A549 (cell line): ENCODE results near the gene MST1. TPM values are rescaled to one million over a fixed set of nuclear protein-coding genes. Genes with fewer than 3 reads are reported as not detected.

Experiments used
- ATAC-seq, 2 experiments: fragments of 200-7000 bp in 1 of 2; fragments of >200 bp in 1 of 2; cut with Nextera tagmentation in 1 of 2; cut with Tn5 transposase in 1 of 2; 3 replicates each; pipeline versions ENCODE4 v1.8.0 to v1.9.1; 2018 to 2020; ENCODE audit warnings: mild to moderate bottlenecking in 1 of 2, moderate library complexity in 1 of 2
- CTCF ChIA-PET: fragments of 300-600 bp; sonication (Branson Sonifier 250); formaldehyde crosslinking; extraction: SDS; loops from one replicate; lab custom pipeline; 2021; ENCODE audit warnings: antibody characterized with exemption, inconsistent platforms; lab: Yijun Ruan, JAX
- POLR2A ChIA-PET: fragments of 350-600 bp; formaldehyde crosslinking; extraction: SDS; loops from one replicate; lab custom pipeline; 2021; ENCODE audit warnings: antibody characterized with exemption, inconsistent platforms; lab: Yijun Ruan, JAX
- DNase-seq, 2 experiments: peaks; one replicate each; pipeline versions ENCODE4 v3.0.0 to v3.0.0-alpha.2; 2011 to 2016; ENCODE audit warnings: low read depth in 1 of 2, low spot score in 1 of 2
- FAIRE-seq: peaks from 2 replicates; lab custom pipeline; 2011; peaks lifted over from hg19 to GRCh38; lab: Jason Lieb, UNC
- H3K27ac ChIP-seq, 2 experiments: fragments of >200 bp; sonication (Bioruptor Twin); formaldehyde crosslinking; 3 replicates each; pipeline ENCODE4 v1.5.1; 2016 to 2017
- H3K4me1 ChIP-seq: fragments of >200 bp; sonication (Bioruptor Twin); formaldehyde crosslinking; 3 replicates; pipeline ENCODE4 v1.6.1; 2016
- H3K4me2 ChIP-seq: fragments of >200 bp; sonication (Bioruptor Twin); formaldehyde crosslinking; 3 replicates; pipeline ENCODE4 v1.6.1; 2016
- H3K4me3 ChIP-seq: fragments of >200 bp; sonication (Bioruptor Twin); formaldehyde crosslinking; 3 replicates; pipeline ENCODE4 v1.5.1; 2016
- H3K9me3 ChIP-seq: fragments of >200 bp; sonication (Bioruptor Twin); formaldehyde crosslinking; 3 replicates; pipeline ENCODE4 v1.6.1; 2016
- BHLHE40 ChIP-seq: IDR thresholded peaks from 2 replicates; pipeline ENCODE4 v1.6.1; 2012; ENCODE audit warnings: low read depth, low read length, inconsistent platforms
- CEBPB ChIP-seq, 2 experiments: fragments of >200 bp in 1 of 2; sonication (Bioruptor Twin) in 1 of 2; formaldehyde crosslinking in 1 of 2; IDR thresholded peaks; 2 replicates each; pipeline ENCODE4 v1.6.1; 2012 to 2016
- EHF ChIP-seq: fragments of 250-450 bp; sonication (Bioruptor Pico); IDR thresholded peaks from 2 replicates; pipeline ENCODE4 v1.5.0; 2020; ENCODE audit warnings: mild to moderate bottlenecking
- ESRRA ChIP-seq: fragments of 150-350 bp; IDR thresholded peaks from 2 replicates; pipeline ENCODE4 v1.6.1; 2014; ENCODE audit warnings: mild to moderate bottlenecking, low read length, borderline replicate concordance
- FOSL2 ChIP-seq, 2 experiments: fragments of 450-650 bp in 1 of 2; fragments of >200 bp in 1 of 2; sonication (Bioruptor Twin) in 1 of 2; formaldehyde crosslinking; IDR thresholded peaks; 2 replicates each; pipeline versions ENCODE4 v1.5.0 to v1.6.1; 2016 to 2020; ENCODE audit warnings: mild to moderate bottlenecking in 1 of 2, moderate library complexity in 1 of 2
- HOXA7 ChIP-seq: fragments of 250-450 bp; sonication (Bioruptor Pico); IDR thresholded peaks from 2 replicates; pipeline ENCODE4 v1.5.0; 2020; ENCODE audit warnings: mild to moderate bottlenecking, moderate library complexity
- HOXB5 ChIP-seq: fragments of 250-450 bp; sonication (Bioruptor Pico); IDR thresholded peaks from 2 replicates; pipeline ENCODE4 v1.5.0; 2020; ENCODE audit warnings: mild to moderate bottlenecking, moderate library complexity
- JUN ChIP-seq, 2 experiments: fragments of >200 bp; sonication (Bioruptor Twin); formaldehyde crosslinking; IDR thresholded peaks; 2 replicates in 1 of 2; 3 replicates in 1 of 2; pipeline ENCODE4 v1.6.1; 2016 to 2017
- MAZ ChIP-seq: fragments of 150-350 bp; IDR thresholded peaks from 2 replicates; pipeline ENCODE4 v1.6.1; 2014; ENCODE audit warnings: antibody characterized with exemption, low read depth, low read length, borderline replicate concordance
- NPAS2 ChIP-seq: fragments of 250-450 bp; sonication (Bioruptor Pico); IDR thresholded peaks from 2 replicates; pipeline ENCODE4 v1.8.0; 2022; ENCODE audit warnings: mild to moderate bottlenecking, moderate library complexity, borderline replicate concordance
- RAD21 ChIP-seq, 2 experiments: fragments of >200 bp in 1 of 2; sonication (Bioruptor Twin) in 1 of 2; formaldehyde crosslinking in 1 of 2; IDR thresholded peaks in 1 of 2; conservative IDR thresholded peaks in 1 of 2; 2 replicates in 1 of 2; 3 replicates in 1 of 2; pipeline ENCODE4 v1.6.1; 2012 to 2018; ENCODE audit warnings: inconsistent platforms in 1 of 2
- RCOR1 ChIP-seq: fragments of 150-350 bp; IDR thresholded peaks from 2 replicates; pipeline ENCODE4 v1.6.1; 2014; ENCODE audit warnings: antibody characterized with exemption, low read length, low read depth
- SREBF2 ChIP-seq: fragments of 450-650 bp; IDR thresholded peaks from 2 replicates; pipeline ENCODE4 v1.6.1; 2014; ENCODE audit warnings: mild to moderate bottlenecking, moderate library complexity
- TFCP2L1 ChIP-seq: fragments of 250-450 bp; sonication (Bioruptor Pico); IDR thresholded peaks from 2 replicates; pipeline ENCODE4 v1.5.0; 2021; ENCODE audit warnings: mild to moderate bottlenecking
- TP53 ChIP-seq: fragments of 250-450 bp; sonication (Bioruptor Pico); IDR thresholded peaks from 2 replicates; pipeline ENCODE4 v1.5.0; 2021; ENCODE audit warnings: mild to moderate bottlenecking, moderate library complexity
- ZNF302 ChIP-seq: fragments of 250-450 bp; sonication (Bioruptor Pico); IDR thresholded peaks from 2 replicates; pipeline ENCODE4 v1.9.0; 2021; ENCODE audit warnings: inconsistent platforms, mild to moderate bottlenecking, moderate library complexity
- WGBS: methylation state at CpG from one replicate; pipeline ENCODE4 v1.1.6; 2017; ENCODE audit errors: missing lambda C conversion rate; 5-methylcytosine and 5-hydroxymethylcytosine counted together
- polyA plus RNA-seq, 4 experiments: library from polyadenylated mRNA; depleted of rRNA in 3 of 4; stranded (reverse); fragments of >200 nt; fragmentation: RNase III in 1 of 4; extraction: RNeasy Plus Mini Kit Qiagen cat#74134 plus additional on column Dnase treatment in 1 of 4; gene quantifications; 2 replicates in 3 of 4; 3 replicates in 1 of 4; pipeline ENCODE4 v1.2.3, GENCODE V29; 2011 to 2017
- TF ChIP-seq, protein P1 (sequence below): fragments of 200-600 bp; sonication (generic); IDR thresholded peaks from 2 replicates; pipeline ENCODE4 v1.6.1; 2016; ENCODE audit warnings: antibody characterized with exemption, mild to moderate bottlenecking, moderate library complexity
- TF ChIP-seq, protein P2 (sequence below): fragments of >200 bp; sonication (Bioruptor Twin); formaldehyde crosslinking; IDR thresholded peaks from 3 replicates; pipeline ENCODE4 v1.5.1; 2016

Gene MST1
- polyA plus RNA-seq, 2 of the 4 experiments (the other 2 are of a cell fraction) = 3.6 to 4.9 TPM

DNA sequence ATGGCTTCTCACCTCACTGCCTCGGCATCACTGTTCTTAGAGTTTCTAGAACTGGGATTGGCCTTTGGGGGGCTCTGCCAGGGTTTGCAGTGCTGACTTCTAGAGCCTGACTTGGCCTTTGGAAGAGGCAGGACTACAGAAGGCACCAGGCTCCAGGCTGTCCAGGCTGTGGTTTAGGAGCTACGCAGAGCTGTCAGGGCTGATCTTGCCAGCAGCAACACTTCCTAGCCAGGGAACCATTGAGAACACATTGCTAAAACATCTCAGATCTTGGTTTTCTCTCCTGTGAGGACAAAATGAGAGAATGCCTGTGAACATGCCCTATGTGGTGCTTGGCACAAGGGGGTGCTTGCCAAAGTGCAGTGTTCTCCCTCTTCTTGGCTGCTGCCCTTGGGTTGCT is 49.7 kb downstream of the MST1 start:
- H3K4me1 ChIP-seq = peaks cover 10% of the 10 kb centered on the region; the same call in 2 of the 3 replicates
- CTCF ChIA-PET = interaction anchor here (0.7 to 1.3 kb wide), 2 partner anchors 11 to 18 kb away, joined by 3 to 4 read pairs; no protein-coding TSS in a partner anchor
- TF ChIP-seq MAZ (no peak), TFCP2L1 (no peak)
- no peak overlapping the region for H3K4me2 ChIP-seq
- ATAC-seq = no peak
- H3K9me3 ChIP-seq = no peaks in the 10 kb centered on the region
- 100% methylated on average over 2 of the region's 2 CpGs for WGBS
- POLR2A ChIA-PET = no interaction called here
- DNase-seq = no peak
- no peak overlapping the region for H3K27ac ChIP-seq
- FAIRE-seq = no peak
- H3K4me3 ChIP-seq = no peak overlapping the region

DNA sequence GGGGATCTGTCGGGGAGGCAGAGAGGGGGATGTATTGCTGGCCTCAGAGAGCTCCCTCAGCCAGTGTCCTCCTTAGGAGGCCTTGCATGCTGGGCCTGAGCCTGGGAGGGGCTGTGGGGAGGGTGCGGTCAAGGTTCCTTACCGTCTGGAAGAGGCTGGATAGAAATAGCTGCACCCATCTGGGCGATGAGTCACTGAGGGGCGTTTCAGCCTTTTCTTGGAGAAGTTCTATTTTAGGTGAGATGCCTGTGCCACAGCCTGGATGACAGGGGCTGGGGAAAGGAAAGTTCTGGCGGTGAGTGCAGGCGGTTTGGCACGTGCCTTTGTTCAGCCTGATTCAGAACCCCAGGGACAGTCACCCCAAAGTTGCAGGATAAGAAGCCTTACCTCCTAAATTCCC is 50.8 kb downstream of the MST1 start:
- Histone ChIP-seq H3K4me3 (no peak overlapping the region), H3K9me3 (no peaks in the 10 kb centered on the region), H3K4me1 (peaks cover 10% of the 10 kb centered on the region; the same call in 2 of the 3 replicates), H3K4me2 (peak overlapping the region; percentile 51)
- ChIA-PET CTCF (interaction anchor here (0.6 to 1.6 kb wide), 2 partner anchors 34 to 98 kb away, joined by 4 to 5 read pairs; no protein-coding TSS in a partner anchor), POLR2A (interaction anchor here (1.2 kb wide), 1 partner anchor 50 kb away, joined by 6 read pairs; no protein-coding TSS in a partner anchor)
- ATAC-seq = peak; percentile 55 to 86; a peak in 4 of 6 replicates
- no peak for TF ChIP-seq ESRRA
- TF ChIP-seq FOSL2 (IDR thresholded peaks at IDR 0.05) = no peak
- peak; percentile 21; the same call in 1 of the 2 replicates for TF ChIP-seq FOSL2 (CRISPR knock-in tag; IDR thresholded peaks at IDR 0.05)
- TF ChIP-seq, protein P1, sequence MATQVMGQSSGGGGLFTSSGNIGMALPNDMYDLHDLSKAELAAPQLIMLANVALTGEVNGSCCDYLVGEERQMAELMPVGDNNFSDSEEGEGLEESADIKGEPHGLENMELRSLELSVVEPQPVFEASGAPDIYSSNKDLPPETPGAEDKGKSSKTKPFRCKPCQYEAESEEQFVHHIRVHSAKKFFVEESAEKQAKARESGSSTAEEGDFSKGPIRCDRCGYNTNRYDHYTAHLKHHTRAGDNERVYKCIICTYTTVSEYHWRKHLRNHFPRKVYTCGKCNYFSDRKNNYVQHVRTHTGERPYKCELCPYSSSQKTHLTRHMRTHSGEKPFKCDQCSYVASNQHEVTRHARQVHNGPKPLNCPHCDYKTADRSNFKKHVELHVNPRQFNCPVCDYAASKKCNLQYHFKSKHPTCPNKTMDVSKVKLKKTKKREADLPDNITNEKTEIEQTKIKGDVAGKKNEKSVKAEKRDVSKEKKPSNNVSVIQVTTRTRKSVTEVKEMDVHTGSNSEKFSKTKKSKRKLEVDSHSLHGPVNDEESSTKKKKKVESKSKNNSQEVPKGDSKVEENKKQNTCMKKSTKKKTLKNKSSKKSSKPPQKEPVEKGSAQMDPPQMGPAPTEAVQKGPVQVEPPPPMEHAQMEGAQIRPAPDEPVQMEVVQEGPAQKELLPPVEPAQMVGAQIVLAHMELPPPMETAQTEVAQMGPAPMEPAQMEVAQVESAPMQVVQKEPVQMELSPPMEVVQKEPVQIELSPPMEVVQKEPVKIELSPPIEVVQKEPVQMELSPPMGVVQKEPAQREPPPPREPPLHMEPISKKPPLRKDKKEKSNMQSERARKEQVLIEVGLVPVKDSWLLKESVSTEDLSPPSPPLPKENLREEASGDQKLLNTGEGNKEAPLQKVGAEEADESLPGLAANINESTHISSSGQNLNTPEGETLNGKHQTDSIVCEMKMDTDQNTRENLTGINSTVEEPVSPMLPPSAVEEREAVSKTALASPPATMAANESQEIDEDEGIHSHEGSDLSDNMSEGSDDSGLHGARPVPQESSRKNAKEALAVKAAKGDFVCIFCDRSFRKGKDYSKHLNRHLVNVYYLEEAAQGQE = no peak
- TF ChIP-seq, all 56 proteins: peak for 1
- peak overlapping the region in 1 of 2 experiments; percentile 49; a peak in 2 of 6 replicates for H3K27ac ChIP-seq
- FAIRE-seq (no peak), DNase-seq (peak; percentile 6 to 57)
- WGBS = 33% methylated on average over 8 of the region's 8 CpGs

DNA sequence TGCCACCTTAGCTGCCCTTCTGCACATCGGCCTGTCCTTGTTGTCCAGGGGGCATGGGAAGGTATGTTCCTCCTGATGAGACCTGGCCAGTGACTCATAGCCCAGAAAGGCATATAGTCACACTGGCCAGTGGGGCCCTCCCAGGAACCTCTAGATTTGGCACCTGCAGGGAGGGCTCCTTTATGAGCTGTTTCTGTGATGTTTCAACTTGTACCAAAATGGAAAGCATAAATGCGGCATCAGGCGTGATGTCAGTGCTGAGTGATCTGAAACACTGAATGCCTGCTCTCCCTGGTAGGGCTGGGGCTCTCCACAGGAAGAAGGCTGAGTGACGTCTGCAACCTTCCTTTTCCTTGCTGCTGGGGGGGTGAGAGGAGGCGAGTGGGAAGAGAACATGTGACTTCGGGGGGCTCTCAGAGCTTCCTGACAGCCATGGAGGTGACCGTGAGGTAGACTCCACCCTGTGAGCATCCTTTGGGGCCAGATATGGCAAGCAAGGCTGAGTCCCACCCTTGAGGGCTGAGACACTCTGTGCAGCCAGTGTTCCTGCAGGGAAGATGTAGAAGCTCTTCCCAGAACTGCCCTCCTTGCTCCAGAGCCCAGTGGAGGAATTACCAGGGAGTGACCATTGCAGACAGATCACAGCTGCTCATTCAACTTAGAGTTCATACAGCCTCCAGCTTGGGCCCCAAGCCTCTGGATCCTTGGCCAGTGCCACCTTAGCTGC is 52.2 kb downstream of the MST1 start:
- TF ChIP-seq, protein P2, sequence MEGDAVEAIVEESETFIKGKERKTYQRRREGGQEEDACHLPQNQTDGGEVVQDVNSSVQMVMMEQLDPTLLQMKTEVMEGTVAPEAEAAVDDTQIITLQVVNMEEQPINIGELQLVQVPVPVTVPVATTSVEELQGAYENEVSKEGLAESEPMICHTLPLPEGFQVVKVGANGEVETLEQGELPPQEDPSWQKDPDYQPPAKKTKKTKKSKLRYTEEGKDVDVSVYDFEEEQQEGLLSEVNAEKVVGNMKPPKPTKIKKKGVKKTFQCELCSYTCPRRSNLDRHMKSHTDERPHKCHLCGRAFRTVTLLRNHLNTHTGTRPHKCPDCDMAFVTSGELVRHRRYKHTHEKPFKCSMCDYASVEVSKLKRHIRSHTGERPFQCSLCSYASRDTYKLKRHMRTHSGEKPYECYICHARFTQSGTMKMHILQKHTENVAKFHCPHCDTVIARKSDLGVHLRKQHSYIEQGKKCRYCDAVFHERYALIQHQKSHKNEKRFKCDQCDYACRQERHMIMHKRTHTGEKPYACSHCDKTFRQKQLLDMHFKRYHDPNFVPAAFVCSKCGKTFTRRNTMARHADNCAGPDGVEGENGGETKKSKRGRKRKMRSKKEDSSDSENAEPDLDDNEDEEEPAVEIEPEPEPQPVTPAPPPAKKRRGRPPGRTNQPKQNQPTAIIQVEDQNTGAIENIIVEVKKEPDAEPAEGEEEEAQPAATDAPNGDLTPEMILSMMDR = no peak
- no peak for TF ChIP-seq MAZ
- TF ChIP-seq NPAS2 (CRISPR knock-in tag) = no peak
- TF ChIP-seq EHF = no peak
- no peak for TF ChIP-seq HOXB5 (CRISPR knock-in tag)
- peaks cover under 1% of the 10 kb centered on the region; the same call in 1 of the 3 replicates for H3K9me3 ChIP-seq
- 74% methylated on average over 6 of the region's 7 CpGs for WGBS
- FAIRE-seq (no peak), ATAC-seq (no peak; a peak in 1 of 6 replicates), DNase-seq (no peak)
- H3K4me3 ChIP-seq = no peak overlapping the region
- peaks cover 10% of the 10 kb centered on the region; the same call in 2 of the 3 replicates for H3K4me1 ChIP-seq
- POLR2A ChIA-PET = interaction anchor here (1.2 kb wide), 1 partner anchor 49 kb away, joined by 6 read pairs; no protein-coding TSS in a partner anchor
- no peak overlapping the region for H3K27ac ChIP-seq
- CTCF ChIA-PET = interaction anchor here (1.6 kb wide), 1 partner anchor 97 kb away, joined by 5 read pairs; no protein-coding TSS in a partner anchor
- H3K4me2 ChIP-seq = no peak overlapping the region

DNA sequence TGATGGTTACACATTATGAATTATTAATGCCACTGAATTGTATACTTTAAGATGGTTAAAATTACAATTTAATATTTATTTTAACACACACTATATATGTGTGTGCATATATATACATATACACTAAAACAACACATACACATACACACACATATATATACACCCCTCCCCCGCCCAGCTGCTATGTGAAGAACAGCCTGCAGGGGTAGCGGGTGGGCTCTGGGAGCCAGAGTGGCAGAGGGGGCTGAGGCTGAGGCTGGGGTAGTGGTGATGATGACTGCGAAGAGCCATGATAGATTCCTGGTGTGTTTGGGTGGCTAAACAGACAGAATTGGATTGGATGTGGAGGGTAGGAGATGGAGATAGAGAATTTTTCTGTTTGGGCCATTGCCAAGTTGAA is 54.5 kb downstream of the MST1 start:
- ATAC-seq (no peak), DNase-seq (no peak), FAIRE-seq (no peak)
- TF ChIP-seq SREBF2 (no peak), CEBPB (IDR thresholded peaks at IDR 0.05) (no peak), RAD21 (conservative IDR thresholded peaks at IDR 0.05 in 1 of 2, IDR thresholded peaks at IDR 0.05 in 1 of 2) (no peak), TP53 (CRISPR knock-in tag) (no peak), JUN (IDR thresholded peaks at IDR 0.05) (no peak), ZNF302 (CRISPR knock-in tag) (no peak), TFCP2L1 (no peak), ESRRA (no peak), RCOR1 (no peak), HOXA7 (CRISPR knock-in tag) (no peak), BHLHE40 (no peak)
- WGBS = 53% methylated on average over 3 of the region's 3 CpGs
- peaks cover 6% of the 10 kb centered on the region; the same call in 2 of the 3 replicates for H3K9me3 ChIP-seq
- CTCF ChIA-PET = no interaction called here
- H3K4me2 ChIP-seq = no peak overlapping the region
- peaks cover 10% of the 10 kb centered on the region; the same call in 2 of the 3 replicates for H3K4me1 ChIP-seq
- POLR2A ChIA-PET = no interaction called here
- H3K4me3 ChIP-seq = no peak overlapping the region
- no peak overlapping the region for H3K27ac ChIP-seq
